ENCODE measurements around the gene PNMA8A.

PNMA8A gene

DNA sequence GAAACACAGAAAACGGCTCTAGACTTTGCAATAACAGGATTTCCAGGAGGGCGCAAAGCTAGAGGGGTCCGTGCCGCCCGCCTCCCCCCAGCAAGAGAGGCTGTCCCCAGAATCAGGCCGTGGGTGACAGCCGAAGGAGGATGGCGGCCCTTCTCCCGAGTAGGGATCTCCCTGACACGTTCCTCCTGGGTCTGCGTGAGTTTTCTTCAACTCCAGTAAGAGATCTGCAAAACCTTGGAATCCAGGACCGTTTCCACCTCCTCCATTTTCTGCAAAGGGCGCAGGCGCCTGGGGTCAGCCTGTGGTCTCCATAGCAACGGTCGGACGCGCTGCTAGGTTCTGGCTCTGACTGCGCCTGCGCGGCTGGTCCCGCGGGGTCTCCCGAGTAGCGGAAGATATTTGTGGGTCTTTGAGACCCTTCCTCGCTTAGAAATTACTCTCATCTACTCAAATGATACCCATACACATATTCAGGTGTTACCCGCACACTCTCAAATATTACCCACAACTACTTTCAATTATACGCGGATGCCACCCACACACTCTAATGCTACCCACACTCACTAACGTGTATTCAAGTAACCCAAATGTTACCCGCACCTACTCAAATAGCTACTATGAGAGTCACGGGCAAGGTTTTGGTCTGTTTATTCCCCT lies 44.7 kb downstream of the PNMA8A start:
- DNase-seq = no peak

GRCh38 chr19:46426035-46426505 lies 45.3 kb downstream of the PNMA8A start:
- DNase-seq = no peak

DNA sequence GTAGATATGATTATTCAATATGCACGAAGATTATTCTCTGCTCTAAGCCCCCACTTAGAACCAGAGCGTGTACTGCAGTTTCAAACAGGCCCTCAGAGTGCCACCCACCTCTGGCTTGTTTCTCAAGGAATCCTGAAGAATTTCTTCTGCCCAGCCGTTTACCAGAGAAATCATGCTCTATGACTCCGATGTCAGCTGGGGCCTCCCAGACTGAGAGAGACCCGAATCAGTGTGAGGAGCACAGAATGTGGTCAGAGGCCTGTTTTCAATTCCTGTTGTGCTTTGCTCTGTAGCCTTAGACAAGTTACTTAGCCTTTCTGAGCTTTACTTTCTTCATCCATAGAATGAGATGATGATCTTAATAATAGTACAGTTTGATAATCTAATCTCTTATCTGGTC lies 48.2 kb downstream of the PNMA8A start:
- no peak for DNase-seq

DNA sequence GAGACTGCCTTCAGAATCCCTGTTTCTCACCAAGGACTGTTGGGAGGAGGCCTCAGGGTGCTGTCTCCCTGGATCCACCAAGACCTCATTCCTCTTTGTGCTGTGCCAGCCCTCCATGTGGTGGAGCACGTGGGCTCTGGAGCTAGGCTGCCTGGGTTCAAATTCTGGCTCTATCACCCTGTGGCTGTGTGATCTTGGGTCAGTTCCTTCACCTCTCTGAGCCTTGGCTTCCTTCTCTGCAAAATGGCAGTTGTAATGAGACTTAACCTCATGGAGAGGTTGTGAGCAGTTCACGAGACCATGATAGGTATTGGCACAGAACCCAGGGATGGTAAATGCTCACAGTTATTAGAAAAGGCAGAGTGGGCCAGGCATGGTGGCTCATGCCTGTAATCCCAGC lies 49.0 kb downstream of the PNMA8A start:
- DNase-seq = no peak

DNA sequence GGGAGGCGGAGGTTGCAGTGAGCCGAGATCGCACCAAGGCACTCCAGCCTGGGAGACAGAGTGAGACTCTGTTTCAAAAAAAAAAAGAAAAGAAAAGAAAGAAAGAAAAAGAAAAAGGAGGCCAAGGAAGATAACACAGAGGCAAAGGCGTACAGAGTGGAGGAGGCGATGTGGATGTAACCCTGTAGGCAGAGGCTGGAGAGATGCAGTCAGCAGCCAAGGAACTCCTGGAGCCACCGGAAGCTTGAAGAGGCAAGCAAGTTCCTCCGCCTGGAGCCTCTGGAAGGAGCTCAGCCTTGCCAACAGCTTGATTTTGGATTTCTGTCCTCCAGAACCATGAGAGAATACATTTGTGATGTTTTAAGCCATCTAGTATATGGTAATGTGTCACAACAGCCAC lies 51.3 kb downstream of the PNMA8A start:
- DNase-seq = no peak
